Tibial artery (tissue), 4 donors: ENCODE data around the gene PIP4K2A.
A peak's percentile ranks its signal among the peaks of the same experiment; 100 is the strongest.

ENCODE experiments used
- DNase-seq, 2 donors: peaks; one replicate each; pipeline ENCODE4 v3.0.0-alpha.2; 2019
- H3K27ac ChIP-seq, 2 donors: fragments of 200-600 bp; sonication (generic) in 1 of 2; 1 replicate in 1 of 2; 2 replicates in 1 of 2; pipeline ENCODE4 v1.5.1; 2018 to 2019; ENCODE audit warnings: mild to moderate bottlenecking in 1 of 2
- H3K27me3 ChIP-seq, 2 donors: fragments of 200-600 bp; sonication (generic) in 1 of 2; one replicate each; pipeline versions ENCODE4 v1.5.1 to v1.6.0; 2016 to 2019
- H3K36me3 ChIP-seq, 3 donors: fragments of 200-600 bp; sonication (generic) in 2 of 3; one replicate each; pipeline ENCODE4 v1.5.1; 2016 to 2019; ENCODE audit warnings: mild to moderate bottlenecking in 2 of 3
- H3K4me1 ChIP-seq, 4 donors: fragments of 200-600 bp; sonication (generic) in 2 of 4; 1 replicate in 3 of 4; 2 replicates in 1 of 4; pipeline ENCODE4 v1.5.1; 2016 to 2019
- H3K4me3 ChIP-seq, 2 donors: fragments of 200-600 bp; sonication (generic) in 1 of 2; 1 replicate in 1 of 2; 2 replicates in 1 of 2; pipeline ENCODE4 v1.5.1; 2018 to 2019; ENCODE audit warnings: mild to moderate bottlenecking in 2 of 2
- H3K9me3 ChIP-seq, 3 donors: fragments of 200-600 bp; sonication (generic) in 1 of 3; one replicate each; pipeline ENCODE4 v1.5.1; 2016 to 2019
- CTCF ChIP-seq, 2 experiments: fragments of 200-600 bp in 1 of 2; fragments of 450-650 bp in 1 of 2; IDR thresholded peaks; one replicate each; pipeline ENCODE4 v1.5.1; 2017 to 2019; ENCODE audit warnings: antibody characterized with exemption in 2 of 2, mild to moderate bottlenecking in 1 of 2, moderate library complexity in 1 of 2
- intact Hi-C: fragments of 100-400 bp; cut with DNase I; formaldehyde crosslinking; loops from one replicate; pipeline ENCODE4 v1.15.0; 2023; ENCODE audit warnings: low total_unique reads

PIP4K2A gene

GRCh38 chr10:22617516-22617915 is 96.9 kb downstream of the PIP4K2A start:
- Histone ChIP-seq H3K27me3 (no peaks in the 10 kb centered on the region), H3K36me3 (no peaks in the 10 kb centered on the region), H3K4me1 (peaks cover 0 to 55% (median 19%) of the 10 kb centered on the region in 4 donors), H3K27ac (no peak overlapping the region), H3K4me3 (no peak overlapping the region), H3K9me3 (no peaks in the 10 kb centered on the region)
- DNase-seq, result no peak
- intact Hi-C loops, result no loop called here
- no peak for TF ChIP-seq CTCF (IDR thresholded peaks at IDR 0.05)

- no peak for TF ChIP-seq CTCF (IDR thresholded peaks at IDR 0.05)
Observed at GRCh38 chr10:22617051-22617450, 97.3 kb downstream of the PIP4K2A start.

GRCh38 chr10:22615819-22616499 is 98.4 kb downstream of the PIP4K2A start:
- Histone ChIP-seq H3K4me3 (no peak overlapping the region), H3K27me3 (no peaks in the 10 kb centered on the region), H3K9me3 (no peaks in the 10 kb centered on the region), H3K36me3 (no peaks in the 10 kb centered on the region), H3K27ac (peak overlapping the region in 1 of 2 donors; percentile 5), H3K4me1 (peaks cover 0 to 39% (median 16%) of the 10 kb centered on the region in 4 donors)
- intact Hi-C loops, result no loop called here
- no peak for TF ChIP-seq CTCF (IDR thresholded peaks at IDR 0.05)
- DNase-seq, result peak in 1 of 2 donors; percentile 50

More at GRCh38 chr10:22617051-22617450, 97.3 kb downstream of the PIP4K2A start:
- Histone ChIP-seq H3K4me1 (peaks cover 0 to 50% (median 19%) of the 10 kb centered on the region in 4 donors), H3K36me3 (no peaks in the 10 kb centered on the region), H3K4me3 (no peak overlapping the region), H3K27me3 (no peaks in the 10 kb centered on the region), H3K27ac (no peak overlapping the region), H3K9me3 (no peaks in the 10 kb centered on the region)
- intact Hi-C loops, result no loop called here
- DNase-seq, result no peak

- Histone ChIP-seq H3K27ac (no peak overlapping the region), H3K36me3 (no peaks in the 10 kb centered on the region), H3K4me1 (peaks cover 0 to 31% (median 9%) of the 10 kb centered on the region in 4 donors), H3K9me3 (no peaks in the 10 kb centered on the region), H3K4me3 (no peak overlapping the region), H3K27me3 (no peaks in the 10 kb centered on the region)
- no peak for DNase-seq
- intact Hi-C loops, result no loop called here
- no peak for TF ChIP-seq CTCF (IDR thresholded peaks at IDR 0.05)
Observed at GRCh38 chr10:22615101-22615500, 99.3 kb downstream of the PIP4K2A start.

GRCh38 chr10:22613011-22613410 is 101.4 kb downstream of the PIP4K2A start:
- H3K9me3 ChIP-seq, result no peaks in the 10 kb centered on the region
- no peak overlapping the region for H3K4me3 ChIP-seq
- no peak overlapping the region for H3K27ac ChIP-seq
- H3K36me3 ChIP-seq, result peaks cover 9 to 14% (median 12%) of the 10 kb centered on the region in 3 donors
- DNase-seq, result no peak
- TF ChIP-seq CTCF (IDR thresholded peaks at IDR 0.05), result no peak
- H3K4me1 ChIP-seq, result peaks cover 0 to 13% (median 5%) of the 10 kb centered on the region in 4 donors
- no peaks in the 10 kb centered on the region for H3K27me3 ChIP-seq
- intact Hi-C loops, result no loop called here
